GOT3 (cell line): Measurements from ENCODE around the gene ZNF521.

Experiments used
- DNase-seq: peaks from one replicate; lab custom pipeline; 2025; ENCODE audit warnings: mixed read lengths; lab: John Stamatoyannopoulos, UW

Gene ZNF521

DNA sequence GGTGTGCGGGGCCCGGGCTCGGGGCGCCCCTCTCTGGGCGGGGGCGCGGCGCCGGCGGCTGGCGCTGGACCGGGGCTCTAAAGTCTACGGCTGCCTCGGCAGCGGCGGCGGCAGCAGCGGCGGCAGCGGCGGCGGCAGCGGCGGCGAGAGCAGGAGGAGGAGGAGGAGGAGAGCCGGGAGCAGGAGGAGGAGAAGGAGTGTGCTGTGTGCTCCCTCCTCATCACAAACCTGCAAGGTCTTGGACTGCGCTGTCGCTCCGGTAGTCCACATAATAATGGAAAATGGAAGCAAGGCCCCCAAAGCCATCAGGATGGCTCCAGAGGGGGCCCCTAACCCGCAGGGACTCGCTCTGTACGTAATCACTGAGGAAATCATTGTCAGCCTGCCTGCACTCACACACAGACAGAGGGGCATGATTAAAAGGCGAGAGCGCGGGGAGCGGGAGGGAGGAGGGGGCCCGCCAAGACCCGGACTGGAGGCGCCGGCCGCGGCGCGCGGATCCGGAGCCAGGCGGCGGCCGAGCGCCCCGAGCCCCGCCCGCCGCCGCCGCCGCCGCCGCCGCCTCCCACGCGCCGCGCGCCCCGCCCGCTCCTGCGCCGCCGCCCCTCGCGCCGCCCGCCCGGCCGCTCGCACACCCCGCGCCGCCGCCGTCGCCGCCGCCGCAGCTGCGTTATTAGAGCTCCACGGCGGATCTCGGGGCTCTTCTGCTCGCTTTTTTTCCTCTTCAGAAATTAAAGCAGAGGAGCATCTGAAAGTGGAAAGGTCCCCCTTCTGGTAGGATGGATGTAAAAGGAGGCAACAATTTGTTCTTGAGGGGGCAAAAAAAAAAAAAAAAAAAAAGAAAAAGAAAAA lies at the start of gene ZNF521:
Gene ZNF521, minus strand, starts transcription at position 390 of the 852 bp plus-strand sequence. CDS start 1,220 bp downstream, outside the sequence.
- DNase-seq, result peak; percentile 37

DNA sequence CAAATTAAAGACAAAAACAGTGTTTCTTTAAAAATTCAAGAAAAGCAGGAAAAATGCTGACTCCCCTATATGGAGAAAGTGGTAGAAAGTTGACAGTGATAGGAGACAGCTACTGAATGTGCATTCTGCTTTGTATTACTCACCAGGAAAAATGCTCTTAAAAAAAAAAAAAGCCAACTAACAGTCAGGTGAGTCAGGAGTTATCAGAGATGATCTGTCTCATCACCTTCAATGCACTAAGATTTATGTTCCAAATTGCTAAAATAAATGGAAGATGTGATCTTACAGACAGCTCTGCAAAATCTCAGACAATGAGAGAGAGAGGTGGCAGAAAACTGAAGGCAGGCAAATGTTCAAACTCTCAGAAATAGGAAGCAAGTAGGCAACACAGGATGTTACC lies 47.6 kb upstream of the ZNF521 start:
- DNase-seq, result no peak

DNA sequence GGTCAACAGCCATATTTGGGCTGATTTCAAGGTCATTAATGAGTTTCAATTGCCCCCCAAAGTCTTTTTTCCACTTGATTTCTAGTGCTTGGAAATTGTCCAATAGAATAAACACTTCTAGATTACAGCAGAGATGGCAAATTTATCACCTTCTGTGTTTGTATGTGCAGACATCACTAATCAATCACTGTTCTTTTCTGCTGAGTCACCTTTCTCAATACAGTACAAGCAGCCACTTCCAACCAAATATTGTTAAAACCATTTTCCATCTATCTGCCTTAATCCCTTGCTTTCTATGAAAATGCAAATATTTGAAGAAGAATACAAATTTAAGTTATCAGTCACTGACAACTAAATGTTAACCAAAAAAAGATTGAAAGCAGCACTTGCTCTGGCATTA lies 40.2 kb upstream of the ZNF521 start:
- no peak for DNase-seq

DNA sequence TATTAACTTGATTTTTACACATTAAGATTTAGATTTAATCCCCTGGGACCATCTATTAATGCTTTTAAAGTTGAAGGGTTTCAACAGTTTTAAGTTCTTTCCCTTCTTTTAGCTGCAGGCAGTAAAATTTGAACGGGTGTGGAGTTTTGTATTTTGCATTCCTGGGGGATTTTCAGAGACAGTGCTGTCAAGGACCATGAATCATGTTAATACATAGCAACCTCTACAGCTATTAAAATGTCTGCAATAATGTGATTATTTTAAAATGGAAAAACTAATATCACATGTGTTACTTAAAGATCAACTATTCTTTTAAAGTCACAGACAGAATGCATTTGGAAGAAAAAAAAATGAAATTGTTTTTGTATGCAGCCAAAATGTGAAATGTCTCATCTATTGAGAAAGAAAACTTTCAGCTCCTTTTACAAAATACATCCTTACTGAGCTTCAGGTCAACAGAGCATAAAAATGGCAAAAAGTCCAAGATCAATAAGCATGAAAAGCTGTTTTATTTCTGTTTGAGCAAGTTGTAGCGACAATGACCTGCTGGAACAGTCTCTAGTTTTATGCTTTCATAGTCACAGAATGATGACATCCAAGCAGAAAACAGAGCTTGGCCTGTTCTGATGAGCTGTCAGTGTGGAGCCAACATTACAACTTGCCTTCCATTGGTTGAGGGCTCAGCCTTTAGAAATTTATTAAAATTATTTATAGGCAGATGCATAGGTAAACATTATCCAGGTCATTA lies 21.6 kb upstream of the ZNF521 start:
- no peak for DNase-seq

DNA sequence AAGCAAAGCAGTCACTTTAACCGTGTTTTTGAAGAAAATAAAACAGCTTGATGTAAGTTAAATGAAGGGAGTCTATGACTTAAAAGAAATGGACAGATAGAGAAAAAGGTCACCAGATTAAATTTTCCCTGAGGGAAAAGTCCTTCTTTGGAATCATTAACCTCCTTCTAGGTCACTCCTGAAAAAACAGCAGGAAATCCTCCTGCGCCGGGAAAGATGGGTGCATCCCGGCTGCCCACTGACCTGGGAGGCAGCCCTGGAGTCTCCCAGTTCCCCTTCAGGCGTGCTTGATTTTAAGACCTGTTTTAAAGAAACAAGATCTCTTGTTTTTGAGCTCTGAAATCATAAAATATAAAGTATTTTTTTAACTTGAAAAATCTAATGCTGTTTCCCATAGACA lies 18.4 kb upstream of the ZNF521 start:
- no peak for DNase-seq

- DNase-seq, result no peak
These were observed 13.3 kb upstream of the ZNF521 start for GRCh38 chr18:25365242-25365641.

DNA sequence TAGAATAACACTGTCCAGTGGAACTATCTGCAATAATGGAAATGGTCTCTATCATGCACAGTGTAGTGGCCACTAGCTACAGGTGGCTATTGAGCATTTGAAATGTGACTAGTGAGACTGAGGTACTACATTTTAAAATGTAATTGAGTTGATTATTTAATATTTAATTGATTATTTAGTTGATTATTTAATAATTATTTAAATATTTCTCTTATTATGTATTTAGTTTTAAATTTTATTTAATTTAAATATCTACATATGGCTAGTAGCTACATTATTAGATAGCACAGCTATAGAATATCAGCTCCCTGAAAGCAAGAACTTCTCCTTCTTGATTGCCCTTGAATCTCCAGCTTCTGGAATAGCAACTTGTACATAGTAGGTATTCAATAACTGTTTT lies 12.8 kb upstream of the ZNF521 start:
- DNase-seq, result no peak

DNA sequence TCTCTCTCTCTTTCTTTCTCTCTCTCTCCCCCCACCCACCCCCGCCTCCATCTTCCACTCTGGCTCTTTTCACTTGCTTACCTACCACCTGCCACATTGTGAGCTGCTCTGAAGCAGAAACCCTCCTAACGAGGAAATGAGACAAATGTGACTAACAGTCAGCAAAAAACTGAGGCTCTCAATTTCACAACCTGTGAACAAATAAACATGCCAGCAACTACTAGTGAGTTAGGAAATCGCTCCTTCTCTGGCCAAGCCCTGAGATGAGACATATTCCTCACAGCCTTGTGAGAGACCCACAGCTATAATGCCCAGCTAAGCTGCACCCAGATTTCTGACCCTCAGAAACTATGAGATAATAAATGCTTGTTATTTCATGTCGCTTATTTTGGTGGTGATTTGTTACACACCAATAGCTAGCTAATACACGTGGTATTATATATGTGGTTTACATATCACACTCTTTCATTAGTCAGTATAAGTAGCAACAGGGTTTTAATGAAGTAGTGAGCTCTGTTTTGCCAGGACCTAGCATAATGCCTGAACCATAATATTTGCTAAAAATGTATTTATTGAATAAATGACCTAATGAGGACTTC lies 8.4 kb upstream of the ZNF521 start:
- DNase-seq, result no peak

DNA sequence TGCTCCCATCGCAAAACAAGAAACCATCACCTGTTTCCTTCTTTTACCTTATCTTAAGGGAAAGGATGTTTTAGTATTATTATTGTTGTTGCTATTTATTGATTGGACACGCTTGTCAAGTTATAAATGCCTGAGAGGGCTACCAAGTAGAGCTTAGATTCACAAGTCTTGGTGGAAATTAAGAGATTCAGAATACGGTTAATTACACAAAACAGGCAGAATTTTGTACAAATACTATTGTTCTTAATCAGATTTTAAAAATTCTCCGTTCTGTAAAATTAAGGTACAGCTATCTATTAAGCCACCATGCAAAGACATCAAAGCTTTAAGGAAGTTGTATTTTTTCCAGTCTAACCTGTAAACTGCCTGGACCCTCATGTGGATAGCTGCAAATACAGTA lies 1.1 kb upstream of the ZNF521 start:
- DNase-seq, result no peak

DNA sequence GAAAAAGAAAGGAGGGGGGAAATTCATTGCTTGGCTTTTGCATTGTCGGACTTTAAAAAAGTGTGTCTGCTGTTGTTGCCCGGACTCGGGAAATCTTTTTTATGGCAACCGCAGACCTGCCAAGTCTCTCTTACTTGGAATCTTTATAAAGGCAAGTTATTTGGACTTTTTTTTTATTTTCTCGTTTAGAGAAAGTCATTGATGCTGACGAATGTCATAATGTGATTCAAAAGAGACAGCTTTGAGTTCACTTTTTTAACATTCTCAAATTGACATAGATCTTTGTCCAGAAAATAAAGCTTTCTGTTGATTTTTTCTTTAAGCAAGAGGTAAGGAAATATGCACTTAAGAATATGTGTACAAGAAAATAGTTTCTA lies 651 bp upstream of the ZNF521 start:
- no peak for DNase-seq

DNA sequence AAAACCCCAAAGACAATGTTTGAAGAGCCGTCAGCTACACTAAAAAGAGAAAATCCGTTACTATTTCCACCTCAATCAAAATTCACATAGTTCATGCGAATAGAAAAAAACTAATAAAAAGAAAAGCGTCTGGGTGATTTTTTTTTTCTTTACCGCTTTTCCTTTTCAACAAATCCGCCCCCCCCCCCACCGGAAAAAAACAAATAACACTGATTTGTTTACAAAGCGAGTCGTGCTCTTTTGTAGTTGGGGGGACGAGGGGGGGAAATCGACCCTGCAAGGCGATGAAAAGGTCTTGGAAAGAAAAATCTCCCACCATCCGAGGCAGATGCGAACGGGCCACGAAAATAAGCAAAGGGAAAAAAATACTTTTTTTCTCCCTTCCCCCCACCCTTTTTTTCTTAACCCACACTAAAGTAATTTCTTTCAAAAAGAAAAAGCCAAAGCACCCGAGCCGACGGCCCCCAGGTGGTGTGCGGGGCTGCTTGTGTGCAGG lies 638 bp downstream of the ZNF521 start:
- no peak for DNase-seq

DNA sequence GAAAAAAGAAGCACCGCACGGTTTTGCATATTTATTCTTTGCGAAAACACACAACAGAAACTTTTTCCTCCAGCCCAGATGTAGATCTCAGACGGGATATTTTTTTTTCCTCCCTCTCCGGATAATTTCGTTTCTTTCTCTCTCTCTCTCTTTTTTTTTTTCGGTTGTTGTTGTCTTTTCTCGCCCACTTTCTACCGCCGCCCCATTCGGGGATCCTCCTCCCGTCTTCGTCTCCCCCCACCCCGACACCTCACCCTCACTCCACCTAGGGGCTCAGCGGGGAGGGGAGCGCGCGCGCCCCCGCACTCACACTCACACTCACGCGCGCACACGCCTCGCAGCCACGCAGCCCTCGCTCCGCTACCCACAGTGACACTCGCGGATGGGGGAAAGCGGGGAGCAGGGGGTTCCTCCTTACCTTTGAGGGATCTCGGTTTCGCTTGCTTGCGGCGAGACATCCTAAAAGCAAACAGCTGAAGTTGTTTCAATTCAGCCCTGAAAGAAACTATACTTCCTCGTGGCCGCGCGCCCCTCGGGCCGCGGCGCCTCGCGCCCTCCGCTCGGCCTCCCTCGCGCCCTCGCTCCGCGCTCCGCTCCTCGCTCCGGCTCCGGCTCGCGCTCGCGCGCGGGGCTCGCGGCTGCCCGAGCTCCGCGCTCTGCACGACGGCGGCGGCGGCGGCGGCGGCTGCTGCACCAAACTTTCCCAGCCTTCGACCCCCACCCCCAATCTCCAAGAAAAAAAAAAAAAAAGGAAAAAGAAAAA lies 1.3 kb downstream of the ZNF521 start:
- DNase-seq, result no peak

DNA sequence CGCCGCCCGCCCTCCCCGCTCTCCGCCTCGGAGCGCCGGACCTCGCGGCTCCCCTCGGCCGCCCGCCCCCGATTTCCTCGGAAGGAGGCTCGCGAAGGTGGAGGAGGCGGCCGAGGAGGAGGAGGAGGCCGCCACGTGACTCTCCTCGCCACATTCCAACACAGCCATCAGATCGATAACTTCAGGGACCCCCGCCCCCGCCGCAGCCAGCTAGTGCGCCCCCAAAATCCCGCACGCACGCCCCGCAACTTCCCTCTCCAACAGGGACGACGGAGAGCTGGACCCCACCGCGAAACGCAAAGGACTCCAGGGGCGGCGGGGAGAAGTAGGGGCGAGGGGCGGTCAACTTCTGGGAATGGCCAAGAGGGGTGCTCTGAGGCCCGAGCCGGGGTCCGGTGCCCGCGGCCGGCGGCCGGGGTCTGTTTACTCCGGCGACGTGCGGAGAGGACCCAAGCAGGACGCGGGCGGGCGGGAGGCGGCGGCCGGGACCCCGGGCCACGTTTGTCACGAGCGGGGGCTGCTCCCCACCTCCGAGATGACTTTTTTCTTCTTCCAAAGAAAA lies 2.0 kb downstream of the ZNF521 start:
- DNase-seq, result no peak

DNA sequence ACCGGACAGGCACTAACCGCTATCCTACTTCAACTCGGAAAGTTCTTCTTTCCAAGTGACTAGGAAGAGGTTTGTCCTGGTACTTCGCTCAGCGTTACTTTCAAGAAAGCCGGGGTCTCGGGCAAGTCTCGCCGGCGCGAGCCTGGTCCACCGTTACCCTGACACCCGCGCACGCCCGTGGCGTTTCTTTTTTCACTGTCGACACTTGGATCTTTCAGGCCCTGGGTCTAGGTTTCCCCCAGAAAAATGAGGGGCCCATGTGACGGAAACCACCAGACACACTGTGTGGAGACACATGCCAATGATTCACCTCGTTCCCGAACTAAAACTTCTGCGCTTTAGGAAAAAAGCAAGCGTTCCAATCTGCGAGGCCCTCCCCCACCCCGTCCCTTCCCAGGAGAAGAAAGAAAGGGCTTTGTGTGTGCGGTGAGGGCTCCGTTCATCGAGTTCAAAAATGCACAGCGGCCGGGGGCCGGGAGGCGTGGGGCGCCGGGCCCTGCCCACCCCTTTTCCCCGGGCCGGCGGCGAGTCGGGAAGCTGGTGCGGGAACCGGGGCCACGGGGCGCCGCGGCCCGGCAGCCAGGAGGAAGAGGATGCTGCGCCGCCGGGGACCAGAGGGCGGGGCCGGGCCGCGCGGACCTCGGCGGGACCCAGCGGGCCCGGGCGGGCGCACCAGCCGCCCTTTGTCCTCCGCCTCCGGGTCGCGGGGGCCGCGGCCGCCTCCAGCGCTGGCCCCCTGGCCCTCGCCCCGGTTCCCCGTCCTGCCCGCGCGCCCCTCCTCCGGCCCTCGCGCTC lies 2.6 kb downstream of the ZNF521 start:
- DNase-seq, result no peak

- no peak for DNase-seq
These were observed 3.4 kb downstream of the ZNF521 start for GRCh38 chr18:25348386-25349130.

- DNase-seq, result no peak
These were observed 5.4 kb downstream of the ZNF521 start for GRCh38 chr18:25346561-25346960.

DNA sequence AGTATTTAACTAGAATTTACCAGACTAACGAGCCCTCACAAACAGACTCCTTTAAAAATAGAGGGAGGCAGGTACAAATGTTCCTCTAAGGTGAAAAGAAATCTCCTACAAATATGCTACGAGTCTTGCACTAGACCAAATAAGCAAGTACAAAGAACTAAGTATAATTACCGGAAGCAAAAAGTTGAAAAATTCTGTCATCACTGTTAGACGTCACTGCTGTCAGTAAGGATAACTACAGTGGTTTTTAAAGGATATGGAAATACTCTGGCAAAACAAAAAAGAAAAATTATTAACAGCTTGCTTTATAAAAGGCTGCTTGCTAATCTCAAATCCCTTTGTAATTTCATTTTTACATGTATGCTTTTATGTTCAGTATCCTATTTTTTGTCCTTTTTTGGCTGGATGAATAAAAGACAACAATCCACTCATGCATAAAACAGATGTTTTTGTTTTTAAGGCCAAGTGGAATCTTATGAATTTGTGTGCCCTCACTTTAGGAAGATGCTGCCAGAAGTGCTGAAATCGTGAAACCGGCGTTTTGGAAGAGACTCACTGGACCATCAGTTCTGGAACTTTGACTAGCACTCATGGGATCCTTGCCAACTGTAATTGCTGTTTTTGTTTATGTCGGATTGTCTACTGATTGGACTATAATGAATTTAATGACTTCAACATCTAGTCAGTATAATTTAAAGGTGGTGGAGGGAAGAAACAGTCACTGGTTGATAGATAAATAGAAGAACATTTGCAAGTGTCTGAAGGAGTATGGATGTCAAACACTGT lies 6.7 kb downstream of the ZNF521 start:
- no peak for DNase-seq

- no peak for DNase-seq
These were observed 10.1 kb downstream of the ZNF521 start for GRCh38 chr18:25341831-25342230.

GRCh38 chr18:25340762-25341161 lies 11.2 kb downstream of the ZNF521 start:
- DNase-seq, result no peak
